Measurements from ENCODE around the gene KRT7.

GRCh38 chr12:52278575-52279421 lies 45.8 kb downstream of the KRT7 start:
- no peak for TF ChIP-seq POLR2A (IDR thresholded peaks at IDR 0.05; ENCODE audit: low read depth, low read length)
- no peak for TF ChIP-seq POLR2AphosphoS5 (IDR thresholded peaks at IDR 0.05; ENCODE audit: low read depth, low read length)
